Gastrocnemius medialis (tissue), 4 donors: Measurements from ENCODE around the gene CDH2.

ENCODE experiments used
- POLR2A ChIP-seq, 2 donors: fragments of 450-650 bp; IDR thresholded peaks; one replicate each; pipeline ENCODE4 v1.6.1; 2017; ENCODE audit warnings: antibody characterized with exemption in 2 of 2, mild to moderate bottlenecking in 2 of 2, moderate library complexity in 2 of 2
- TF ChIP-seq, protein P1 (sequence below), 5 experiments: fragments of 450-650 bp in 3 of 5; fragments of 200-600 bp in 2 of 5; sonication (generic) in 2 of 5; IDR thresholded peaks in 4 of 5; conservative IDR thresholded peaks in 1 of 5; 1 replicate in 4 of 5; 2 replicates in 1 of 5; pipeline ENCODE4 v1.5.1; 2016 to 2019; ENCODE audit warnings: antibody characterized with exemption in 5 of 5, mild to moderate bottlenecking in 3 of 5, moderate library complexity in 3 of 5

DNA sequence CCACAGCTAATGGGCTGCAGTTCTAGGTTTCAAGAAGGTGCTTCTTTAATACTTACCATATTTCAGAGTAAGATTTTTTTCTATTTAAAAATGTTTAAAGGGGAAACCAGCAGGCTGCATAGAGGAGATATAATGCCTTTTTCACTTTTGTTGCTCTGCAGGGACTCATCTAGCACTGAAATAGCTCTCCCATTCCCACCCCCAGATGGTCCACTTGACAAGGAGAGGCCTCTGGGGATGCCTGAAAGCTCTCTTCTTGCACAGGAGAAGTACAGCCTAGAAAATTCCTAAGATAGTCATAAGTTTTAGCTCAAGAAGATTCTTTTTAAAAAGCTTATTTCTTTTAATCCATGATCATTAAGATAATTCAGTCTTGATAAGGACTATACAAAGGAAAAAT, 126.4 kb downstream of the CDH2 start:
- TF ChIP-seq, protein P1, sequence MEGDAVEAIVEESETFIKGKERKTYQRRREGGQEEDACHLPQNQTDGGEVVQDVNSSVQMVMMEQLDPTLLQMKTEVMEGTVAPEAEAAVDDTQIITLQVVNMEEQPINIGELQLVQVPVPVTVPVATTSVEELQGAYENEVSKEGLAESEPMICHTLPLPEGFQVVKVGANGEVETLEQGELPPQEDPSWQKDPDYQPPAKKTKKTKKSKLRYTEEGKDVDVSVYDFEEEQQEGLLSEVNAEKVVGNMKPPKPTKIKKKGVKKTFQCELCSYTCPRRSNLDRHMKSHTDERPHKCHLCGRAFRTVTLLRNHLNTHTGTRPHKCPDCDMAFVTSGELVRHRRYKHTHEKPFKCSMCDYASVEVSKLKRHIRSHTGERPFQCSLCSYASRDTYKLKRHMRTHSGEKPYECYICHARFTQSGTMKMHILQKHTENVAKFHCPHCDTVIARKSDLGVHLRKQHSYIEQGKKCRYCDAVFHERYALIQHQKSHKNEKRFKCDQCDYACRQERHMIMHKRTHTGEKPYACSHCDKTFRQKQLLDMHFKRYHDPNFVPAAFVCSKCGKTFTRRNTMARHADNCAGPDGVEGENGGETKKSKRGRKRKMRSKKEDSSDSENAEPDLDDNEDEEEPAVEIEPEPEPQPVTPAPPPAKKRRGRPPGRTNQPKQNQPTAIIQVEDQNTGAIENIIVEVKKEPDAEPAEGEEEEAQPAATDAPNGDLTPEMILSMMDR (IDR thresholded peaks at IDR 0.05 in 4 of 5, conservative IDR thresholded peaks at IDR 0.05 in 1 of 5) = no peak
- TF ChIP-seq POLR2A (IDR thresholded peaks at IDR 0.05) = no peak
